GM18909 (cell line): ENCODE results near the gene ASB18.

Source experiments
- ATAC-seq: cut with Tn5 transposase; IDR thresholded peaks from one replicate; pipeline ENCODE4 v1.9.1; 2021; ENCODE audit warnings: mild to moderate bottlenecking; ENCODE audit not compliant: unreplicated experiment, poor library complexity

Gene ASB18

GRCh38 chr2:236164925-236165841 is 99.0 kb downstream of the ASB18 start:
- ATAC-seq, result no peak

- ATAC-seq, result no peak
Observed at GRCh38 chr2:236164201-236164924, 99.8 kb downstream of the ASB18 start.

GRCh38 chr2:236163471-236164200 is 100.6 kb downstream of the ASB18 start:
- ATAC-seq, result no peak

GRCh38 chr2:236162882-236163470 is 101.2 kb downstream of the ASB18 start:
- no peak for ATAC-seq

- ATAC-seq, result no peak
Observed at GRCh38 chr2:236162031-236162845, 102.0 kb downstream of the ASB18 start.

GRCh38 chr2:236161531-236161930 is 102.7 kb downstream of the ASB18 start:
- ATAC-seq, result no peak

GRCh38 chr2:236161082-236161462 is 103.1 kb downstream of the ASB18 start:
- no peak for ATAC-seq

- ATAC-seq, result no peak
Observed at GRCh38 chr2:236160366-236161081, 103.7 kb downstream of the ASB18 start.

- no peak for ATAC-seq
Observed at GRCh38 chr2:236159778-236160170, 104.4 kb downstream of the ASB18 start.

- no peak for ATAC-seq
Observed at GRCh38 chr2:236158969-236159777, 105.0 kb downstream of the ASB18 start.

- no peak for ATAC-seq
Observed at GRCh38 chr2:236157815-236158498, 106.2 kb downstream of the ASB18 start.

- no peak for ATAC-seq
Observed at GRCh38 chr2:236157366-236157765, 106.8 kb downstream of the ASB18 start.

- no peak for ATAC-seq
Observed at GRCh38 chr2:236156860-236157194, 107.4 kb downstream of the ASB18 start.

- ATAC-seq, result no peak
Observed at GRCh38 chr2:236156095-236156859, 107.9 kb downstream of the ASB18 start.

- ATAC-seq, result no peak
Observed at GRCh38 chr2:236155406-236155805, 108.8 kb downstream of the ASB18 start.

GRCh38 chr2:236146436-236146835 is 117.8 kb downstream of the ASB18 start:
- no peak for ATAC-seq

- ATAC-seq, result no peak
Observed at GRCh38 chr2:236143811-236144210, 120.4 kb downstream of the ASB18 start.
